Osteoblast (primary cell): ENCODE data around the gene AIFM2. TPM values are rescaled to one million over a fixed set of nuclear protein-coding genes. Genes with fewer than 3 reads are reported as not detected.

Source experiments
- DNase-seq: peaks from one replicate; pipeline ENCODE4 v3.0.0; 2011; ENCODE audit warnings: low spot score, mixed read lengths; ENCODE audit not compliant: insufficient read length; ENCODE audit errors: missing footprints
- H2AFZ ChIP-seq: 2 replicates; pipeline ENCODE4 v1.6.0; 2011; ENCODE audit warnings: mild to moderate bottlenecking, low read length
- H3K27ac ChIP-seq: 2 replicates; pipeline ENCODE4 v1.5.1; 2011; ENCODE audit warnings: mild to moderate bottlenecking, low read depth, low read length, moderate library complexity
- H3K27me3 ChIP-seq: 2 replicates; pipeline ENCODE4 v1.6.0; 2012; ENCODE audit warnings: mild to moderate bottlenecking, control low read depth, inconsistent platforms, low read length, moderate library complexity; ENCODE audit not compliant: insufficient read depth
- H3K36me3 ChIP-seq: 2 replicates; pipeline ENCODE4 v1.5.1; 2011; ENCODE audit warnings: mild to moderate bottlenecking, low read length, control low read depth, moderate library complexity; ENCODE audit not compliant: insufficient read depth
- H3K4me1 ChIP-seq: 2 replicates; pipeline ENCODE4 v1.5.1; 2011; ENCODE audit warnings: mild to moderate bottlenecking, low read length, control low read depth, moderate library complexity; ENCODE audit not compliant: insufficient read depth
- H3K4me2 ChIP-seq: 2 replicates; pipeline ENCODE4 v1.6.0; 2011; ENCODE audit warnings: mild to moderate bottlenecking, low read length; ENCODE audit not compliant: insufficient read depth
- H3K4me3 ChIP-seq: fragments of 200-600 bp; sonication (generic); 3 replicates; pipeline ENCODE4 v1.5.1; 2012; ENCODE audit warnings: mild to moderate bottlenecking, low read length, inconsistent platforms; ENCODE audit not compliant: insufficient read depth
- H3K79me2 ChIP-seq: 2 replicates; pipeline ENCODE4 v1.6.0; 2012; ENCODE audit warnings: mild to moderate bottlenecking, low read length, control low read depth, inconsistent platforms; ENCODE audit not compliant: insufficient read depth
- H3K9me3 ChIP-seq: 2 replicates; pipeline ENCODE4 v1.5.1; 2011; ENCODE audit warnings: low read depth, low read length, control low read depth
- H4K20me1 ChIP-seq: 2 replicates; pipeline ENCODE4 v1.6.0; 2012; ENCODE audit warnings: mild to moderate bottlenecking, low read length, control low read depth; ENCODE audit not compliant: insufficient read depth
- total RNA-seq: library from RNA; depleted of rRNA; stranded (reverse); fragments of >200 nt; gene quantifications from 2 replicates; pipeline ENCODE4 v1.2.3, GENCODE V29; 2012
- TF ChIP-seq, protein P1 (sequence below): IDR thresholded peaks from 2 replicates; pipeline ENCODE4 v1.5.1; 2011; ENCODE audit warnings: mild to moderate bottlenecking, low read depth, low read length, moderate library complexity; ENCODE audit errors: extremely low read depth

AIFM2 gene
- total RNA-seq, 1 donor: 14.8 TPM

DNA sequence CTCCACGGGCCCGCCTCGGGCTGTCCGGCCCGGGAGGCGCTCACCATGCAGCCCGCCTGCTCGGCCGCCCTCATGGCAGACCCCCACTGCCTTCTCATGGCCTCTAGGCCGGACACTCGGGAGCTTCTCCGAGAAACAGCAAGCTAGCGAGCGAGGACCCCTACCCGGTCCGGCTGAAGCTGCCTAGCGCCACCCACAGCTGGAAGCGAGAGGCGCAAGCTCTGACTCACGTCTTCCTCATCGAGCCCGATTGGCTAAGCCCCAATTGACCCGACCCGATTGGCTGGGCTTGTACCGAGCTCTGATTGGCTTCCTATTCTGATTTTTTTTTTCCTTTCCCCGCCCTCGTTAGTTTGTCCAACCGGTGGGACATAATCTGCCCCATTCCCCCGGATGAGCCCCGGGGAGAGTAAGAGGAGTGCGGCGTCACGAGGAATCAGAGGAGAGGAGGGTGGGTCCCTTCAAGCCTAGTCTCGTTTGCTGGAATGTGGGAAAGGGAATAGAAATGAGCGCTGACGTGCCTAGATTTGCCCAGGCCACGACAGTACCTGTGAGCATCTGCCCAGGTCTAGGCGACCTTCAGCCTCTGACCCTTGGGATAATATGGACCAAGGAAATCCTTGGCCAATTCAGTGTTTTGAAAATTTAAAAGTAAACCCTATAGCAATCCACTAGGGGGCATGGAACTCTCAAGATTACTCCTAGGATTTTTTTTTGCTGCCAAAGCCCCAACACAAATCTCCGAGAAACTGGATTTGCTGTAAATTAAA is 14.0 kb upstream of the AIFM2 start, which contains the start of gene TYSND1:
Gene TYSND1, minus strand, starts transcription at position 212 of the 770 bp plus-strand sequence. Its CDS starts 114 bp downstream, at position 98.
- Histone ChIP-seq H3K27ac (peak within 1 kb of the TSS; percentile 76), H3K9me3 (no peaks in the 10 kb centered on the region), H2AFZ (peak within 1 kb of the TSS; percentile 76), H3K36me3 (peaks cover 39% of the 10 kb centered on the region), H4K20me1 (peaks cover 56% of the 10 kb centered on the region), H3K4me3 (peak within 1 kb of the TSS; percentile 83), H3K4me1 (peaks cover 25% of the 10 kb centered on the region), H3K79me2 (peaks cover 65% of the 10 kb centered on the region), H3K4me2 (peak within 1 kb of the TSS; percentile 86), H3K27me3 (no peaks in the 10 kb centered on the region)
- TF ChIP-seq, protein P1, sequence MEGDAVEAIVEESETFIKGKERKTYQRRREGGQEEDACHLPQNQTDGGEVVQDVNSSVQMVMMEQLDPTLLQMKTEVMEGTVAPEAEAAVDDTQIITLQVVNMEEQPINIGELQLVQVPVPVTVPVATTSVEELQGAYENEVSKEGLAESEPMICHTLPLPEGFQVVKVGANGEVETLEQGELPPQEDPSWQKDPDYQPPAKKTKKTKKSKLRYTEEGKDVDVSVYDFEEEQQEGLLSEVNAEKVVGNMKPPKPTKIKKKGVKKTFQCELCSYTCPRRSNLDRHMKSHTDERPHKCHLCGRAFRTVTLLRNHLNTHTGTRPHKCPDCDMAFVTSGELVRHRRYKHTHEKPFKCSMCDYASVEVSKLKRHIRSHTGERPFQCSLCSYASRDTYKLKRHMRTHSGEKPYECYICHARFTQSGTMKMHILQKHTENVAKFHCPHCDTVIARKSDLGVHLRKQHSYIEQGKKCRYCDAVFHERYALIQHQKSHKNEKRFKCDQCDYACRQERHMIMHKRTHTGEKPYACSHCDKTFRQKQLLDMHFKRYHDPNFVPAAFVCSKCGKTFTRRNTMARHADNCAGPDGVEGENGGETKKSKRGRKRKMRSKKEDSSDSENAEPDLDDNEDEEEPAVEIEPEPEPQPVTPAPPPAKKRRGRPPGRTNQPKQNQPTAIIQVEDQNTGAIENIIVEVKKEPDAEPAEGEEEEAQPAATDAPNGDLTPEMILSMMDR: peak; percentile 56
- DNase-seq: peak; percentile 100

DNA sequence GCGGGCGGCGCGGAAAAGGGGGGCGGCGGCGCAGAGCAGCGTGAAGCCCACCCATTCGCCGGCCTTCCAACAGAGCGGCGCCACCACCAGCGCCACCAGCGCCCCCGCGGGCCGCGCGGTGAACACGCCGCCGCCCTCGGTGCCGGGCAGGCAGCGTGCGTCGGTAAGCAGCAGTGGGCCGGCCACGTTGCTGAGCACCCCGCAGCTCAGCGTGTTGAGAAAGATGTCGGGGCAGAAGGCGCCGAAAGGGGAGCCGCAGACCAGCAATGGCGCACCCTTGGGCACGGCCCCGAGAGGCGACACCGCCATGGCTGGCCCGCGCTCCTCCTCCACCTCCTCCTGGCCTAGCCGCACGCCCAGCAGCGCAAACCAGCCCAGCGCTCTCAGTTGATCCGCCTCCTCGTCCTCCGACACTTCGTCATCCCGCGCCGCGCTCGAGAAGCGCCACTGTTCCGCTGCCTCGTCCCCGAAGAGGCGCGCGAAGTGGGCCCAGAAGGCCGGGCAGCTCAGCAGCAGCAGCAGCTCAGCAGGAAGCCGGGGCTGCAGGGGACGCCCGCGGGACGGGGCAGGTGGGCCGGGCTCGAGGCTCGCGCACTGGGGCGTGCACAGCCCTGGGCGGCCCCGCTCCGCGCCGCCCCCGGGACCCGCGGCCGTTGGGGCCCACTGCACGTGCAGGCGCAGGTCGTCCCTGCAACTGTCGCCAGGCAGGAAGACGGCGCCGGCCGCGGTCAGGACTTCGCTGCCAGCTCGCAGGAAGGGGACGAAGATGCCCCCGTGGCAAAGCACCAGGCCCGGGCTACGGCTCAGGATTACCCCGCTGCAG is 13.3 kb upstream of the AIFM2 start:
- TF ChIP-seq, protein P1: peak; percentile 28
- Histone ChIP-seq H3K36me3 (peaks cover 31% of the 10 kb centered on the region), H3K27me3 (no peaks in the 10 kb centered on the region), H3K9me3 (no peaks in the 10 kb centered on the region), H3K27ac (peak overlapping the region; percentile 76), H3K79me2 (peaks cover 57% of the 10 kb centered on the region), H3K4me2 (peak overlapping the region; percentile 86), H3K4me1 (peaks cover 25% of the 10 kb centered on the region), H4K20me1 (peaks cover 55% of the 10 kb centered on the region), H3K4me3 (peak overlapping the region; percentile 83), H2AFZ (peak overlapping the region; percentile 76)
- DNase-seq: peak; percentile 94

DNA sequence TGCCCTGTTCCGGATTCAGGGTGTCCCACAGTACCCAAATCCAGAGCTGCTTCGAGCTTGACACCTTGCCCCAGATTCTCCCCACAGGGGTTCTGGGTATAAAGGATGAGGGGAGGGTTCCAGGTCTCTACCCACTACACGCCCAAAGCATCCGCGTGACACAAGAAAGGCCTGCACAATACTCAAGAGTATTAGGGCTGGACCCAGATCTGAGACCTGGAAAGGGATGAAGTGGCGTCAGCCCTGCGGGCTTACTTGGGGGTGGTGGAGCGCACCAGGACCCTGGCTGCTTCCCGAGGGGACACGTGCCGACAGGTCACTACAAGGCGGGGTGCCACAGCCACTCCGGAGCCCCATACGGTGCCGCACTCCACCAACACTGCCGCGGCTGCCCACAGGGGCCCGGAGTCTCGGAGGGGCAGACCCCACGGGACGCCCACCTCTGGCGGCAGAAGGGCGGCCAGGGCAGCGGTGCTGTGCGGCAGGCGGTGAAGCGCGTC is 12.6 kb upstream of the AIFM2 start:
- peaks cover 25% of the 10 kb centered on the region for H3K4me1 ChIP-seq
- TF ChIP-seq, protein P1: no peak
- H3K4me3 ChIP-seq: peak overlapping the region; percentile 83
- peak; percentile 79 for DNase-seq
- peaks cover 51% of the 10 kb centered on the region for H3K79me2 ChIP-seq
- peak overlapping the region; percentile 86 for H3K4me2 ChIP-seq
- peaks cover 29% of the 10 kb centered on the region for H3K36me3 ChIP-seq
- H2AFZ ChIP-seq: peak overlapping the region; percentile 44
- H3K27me3 ChIP-seq: no peaks in the 10 kb centered on the region
- no peaks in the 10 kb centered on the region for H3K9me3 ChIP-seq
- peaks cover 51% of the 10 kb centered on the region for H4K20me1 ChIP-seq
- peak overlapping the region; percentile 76 for H3K27ac ChIP-seq
